Activated CD8-positive, alpha-beta T cell treated with anti-CD3 and anti-CD28 coated beads for 36 hours (primary cell): ENCODE results near the gene SERPINB6. TPM values are rescaled to one million over a fixed set of nuclear protein-coding genes. Genes with fewer than 3 reads are reported as not detected.

Experiments
- ATAC-seq: fragments of 200-7000 bp; cut with Tn5 transposase; one replicate; pipeline ENCODE4 v1.10.0; 2021; ENCODE audit warnings: mild to moderate bottlenecking, moderate library complexity
- CTCF ChIA-PET: fragments of 350-600 bp; sonication (Branson Sonifier 250); formaldehyde crosslinking; loops from one replicate; lab custom pipeline; 2021; ENCODE audit warnings: antibody characterized with exemption; lab: Charles Lee
- POLR2A ChIA-PET: fragments of 350-600 bp; sonication (Branson Sonifier 250); formaldehyde crosslinking; loops from one replicate; lab custom pipeline; 2021; ENCODE audit warnings: antibody characterized with exemption; lab: Charles Lee
- DNase-seq: peaks from one replicate; pipeline ENCODE4 v3.0.0-alpha.2; 2020
- H3K27ac Mint-ChIP-seq: one replicate; pipeline ENCODE4 v1.8.0; 2021; ENCODE audit warnings: mild to moderate bottlenecking, mixed read lengths
- H3K27me3 Mint-ChIP-seq: one replicate; pipeline ENCODE4 v1.8.0; 2021; ENCODE audit warnings: mixed read lengths
- H3K36me3 Mint-ChIP-seq: one replicate; pipeline ENCODE4 v1.8.0; 2021; ENCODE audit warnings: low read depth, mixed read lengths
- H3K4me1 Mint-ChIP-seq: one replicate; pipeline ENCODE4 v1.8.0; 2021; ENCODE audit warnings: low read depth, mixed read lengths
- H3K4me3 Mint-ChIP-seq: one replicate; pipeline ENCODE4 v1.8.0; 2021; ENCODE audit warnings: mild to moderate bottlenecking, moderate library complexity, mixed read lengths
- H3K9me3 Mint-ChIP-seq: one replicate; pipeline ENCODE4 v1.8.0; 2021; ENCODE audit warnings: mixed read lengths
- intact Hi-C: fragments of 100-400 bp; cut with micrococcal nuclease; formaldehyde crosslinking; loops from one replicate; pipeline ENCODE4 v1.10.0; 2022
- total RNA-seq, 2 experiments: library from RNA; stranded (reverse); gene quantifications; one replicate each; pipeline ENCODE4 v1.2.3, GENCODE V29; 2021
- TF ChIP-seq, protein P1 (sequence below): fragments of 200-600 bp; IDR thresholded peaks from one replicate; pipeline ENCODE4 v1.8.0; 2022; ENCODE audit warnings: antibody characterized with exemption, mild to moderate bottlenecking

SERPINB6 gene
- total RNA-seq, 2 experiments from 2014 or later, result 52.2 to 53.8 TPM

- H3K9me3 Mint-ChIP-seq, result no peaks in the 10 kb centered on the region
- ATAC-seq (peak; percentile 7), DNase-seq (peak; percentile 22)
- H3K4me1 Mint-ChIP-seq, result peaks cover 47% of the 10 kb centered on the region
- ChIA-PET POLR2A (interaction anchor here (0.6 to 5.0 kb wide), 12 partner anchors 19 to 89 kb away, joined by 3 to 42 read pairs (median 4); no protein-coding TSS in a partner anchor), CTCF (interaction anchor here (0.7 to 4.5 kb wide), 14 partner anchors 10 to 136 kb away, joined by 3 to 36 read pairs (median 4); partner anchors contain the start of genes SERPINB1 and WRNIP1)
- H3K27ac Mint-ChIP-seq, result peak overlapping the region; percentile 80
- TF ChIP-seq, protein P1, sequence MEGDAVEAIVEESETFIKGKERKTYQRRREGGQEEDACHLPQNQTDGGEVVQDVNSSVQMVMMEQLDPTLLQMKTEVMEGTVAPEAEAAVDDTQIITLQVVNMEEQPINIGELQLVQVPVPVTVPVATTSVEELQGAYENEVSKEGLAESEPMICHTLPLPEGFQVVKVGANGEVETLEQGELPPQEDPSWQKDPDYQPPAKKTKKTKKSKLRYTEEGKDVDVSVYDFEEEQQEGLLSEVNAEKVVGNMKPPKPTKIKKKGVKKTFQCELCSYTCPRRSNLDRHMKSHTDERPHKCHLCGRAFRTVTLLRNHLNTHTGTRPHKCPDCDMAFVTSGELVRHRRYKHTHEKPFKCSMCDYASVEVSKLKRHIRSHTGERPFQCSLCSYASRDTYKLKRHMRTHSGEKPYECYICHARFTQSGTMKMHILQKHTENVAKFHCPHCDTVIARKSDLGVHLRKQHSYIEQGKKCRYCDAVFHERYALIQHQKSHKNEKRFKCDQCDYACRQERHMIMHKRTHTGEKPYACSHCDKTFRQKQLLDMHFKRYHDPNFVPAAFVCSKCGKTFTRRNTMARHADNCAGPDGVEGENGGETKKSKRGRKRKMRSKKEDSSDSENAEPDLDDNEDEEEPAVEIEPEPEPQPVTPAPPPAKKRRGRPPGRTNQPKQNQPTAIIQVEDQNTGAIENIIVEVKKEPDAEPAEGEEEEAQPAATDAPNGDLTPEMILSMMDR, result no peak
- intact Hi-C loops, result loop anchor here (5.0 kb wide), 1 partner anchor 41 kb away; no protein-coding TSS in a partner anchor
- peak overlapping the region; percentile 98 for H3K4me3 Mint-ChIP-seq
- no peaks in the 10 kb centered on the region for H3K27me3 Mint-ChIP-seq
- peaks cover 61% of the 10 kb centered on the region for H3K36me3 Mint-ChIP-seq
These were observed 70.3 kb downstream of the SERPINB6 start for GRCh38 chr6:2900821-2901644.

GRCh38 chr6:2900221-2900807, 71.1 kb downstream of the SERPINB6 start:
- TF ChIP-seq, protein P1, result no peak
- Mint-ChIP-seq H3K27me3 (no peaks in the 10 kb centered on the region), H3K9me3 (no peaks in the 10 kb centered on the region), H3K4me3 (peak overlapping the region; percentile 98), H3K27ac (peak overlapping the region; percentile 80), H3K36me3 (peaks cover 63% of the 10 kb centered on the region), H3K4me1 (peaks cover 45% of the 10 kb centered on the region)
- POLR2A ChIA-PET, result interaction anchor here (0.6 to 5.0 kb wide), 16 partner anchors 9 to 89 kb away, joined by 3 to 42 read pairs (median 4); no protein-coding TSS in a partner anchor
- CTCF ChIA-PET, result interaction anchor here (0.6 to 4.5 kb wide), 13 partner anchors 9 to 135 kb away, joined by 3 to 36 read pairs (median 5); partner anchors contain the start of gene WRNIP1
- DNase-seq (peak; percentile 21), ATAC-seq (peak; percentile 22)
- intact Hi-C loops, result loop anchor here (5.0 kb wide), 1 partner anchor 42 kb away; no protein-coding TSS in a partner anchor

DNA sequence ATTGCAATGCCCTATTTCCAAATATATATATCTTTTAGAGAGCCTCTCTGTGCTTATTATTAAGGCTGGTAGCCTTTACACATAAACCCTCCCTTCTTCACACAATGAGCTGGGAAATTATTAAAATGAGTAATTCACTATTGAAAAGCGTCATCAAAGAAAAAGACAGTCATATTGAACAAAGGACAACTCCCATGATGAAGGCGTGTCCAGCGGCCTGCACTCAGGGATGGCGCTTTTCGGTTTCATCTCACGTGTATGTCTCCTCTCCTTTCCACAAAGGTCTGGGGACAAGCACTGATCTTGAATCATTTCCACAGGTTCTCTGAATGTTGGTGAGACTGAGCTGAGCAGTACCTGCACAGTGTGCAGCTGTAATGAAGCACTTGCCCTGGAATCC, 71.8 kb downstream of the SERPINB6 start:
- DNase-seq, result peak; percentile 73
- ChIA-PET CTCF (interaction anchor here (0.6 to 4.5 kb wide), 9 partner anchors 12 to 134 kb away, joined by 3 to 36 read pairs (median 7); partner anchors contain the start of gene WRNIP1), POLR2A (interaction anchor here (0.9 to 5.0 kb wide), 11 partner anchors 9 to 90 kb away, joined by 3 to 42 read pairs (median 5); no protein-coding TSS in a partner anchor)
- Mint-ChIP-seq H3K4me3 (peak overlapping the region; percentile 98), H3K27ac (peak overlapping the region; percentile 80), H3K4me1 (peaks cover 49% of the 10 kb centered on the region), H3K27me3 (no peaks in the 10 kb centered on the region), H3K9me3 (no peaks in the 10 kb centered on the region), H3K36me3 (peaks cover 70% of the 10 kb centered on the region)
- TF ChIP-seq, protein P1, result no peak
- intact Hi-C loops, result loop anchor here (5.0 kb wide), 1 partner anchor 42 kb away; no protein-coding TSS in a partner anchor
- ATAC-seq, result peak; percentile 23

Other genes with a start within 250 kb of the SERPINB6 start
- under 1 TPM; 0.09 to 0.11 TPM for gene MYLK4, start 220.6 kb downstream of the SERPINB6 start, total RNA-seq
- gene WRNIP1, start 206.2 kb downstream of the SERPINB6 start, total RNA-seq, result 10 to 100 TPM; 36.1 to 36.6 TPM
- gene SERPINB1, start 129.7 kb downstream of the SERPINB6 start, total RNA-seq, result 10 to 100 TPM; 55.8 to 60.0 TPM
- 10 to 100 TPM; 65.7 to 70.3 TPM for gene SERPINB9, start 68.3 kb downstream of the SERPINB6 start, total RNA-seq
- gene NQO2, start 28.3 kb upstream of the SERPINB6 start, total RNA-seq, result 10 to 100 TPM; 23.8 to 24.7 TPM
- 1 to 10 TPM; 8.8 to 9.0 TPM for gene RIPK1, start 96.9 kb upstream of the SERPINB6 start, total RNA-seq
- 1 to 10 TPM; 8.4 to 9.5 TPM for gene BPHL, start 147.1 kb upstream of the SERPINB6 start, total RNA-seq
- 1 to 10 TPM; 1.3 to 1.5 TPM for gene TUBB2A, start 186.0 kb upstream of the SERPINB6 start, total RNA-seq